HepG2 (cell line): ENCODE measurements around the gene FLAD1. TPM values are rescaled to one million over a fixed set of nuclear protein-coding genes. Genes with fewer than 3 reads are reported as not detected.

Source experiments
- BCL6 ChIP-seq: IDR thresholded peaks from 2 replicates; pipeline ENCODE4 v1.6.1; 2016; ENCODE audit warnings: missing genetic modification reagents, missing compliant biosample characterization
- CC2D1A ChIP-seq: sonication (generic); formaldehyde crosslinking; IDR thresholded peaks from 2 replicates; pipeline ENCODE4 v1.8.1; 2023; ENCODE audit warnings: mild to moderate bottlenecking, missing genetic modification reagents
- MYC ChIP-seq: sonication (generic); formaldehyde crosslinking; IDR thresholded peaks from 2 replicates; pipeline ENCODE4 v1.9.0; 2021; ENCODE audit warnings: missing genetic modification reagents, borderline replicate concordance
- SIN3B ChIP-seq: fragments of 150-350 bp; IDR thresholded peaks from 2 replicates; pipeline ENCODE4 v1.6.1; 2014; ENCODE audit warnings: low read length
- ZNF501 ChIP-seq: sonication (generic); formaldehyde crosslinking; IDR thresholded peaks from 2 replicates; pipeline ENCODE4 v1.5.1; 2020; ENCODE audit warnings: mild to moderate bottlenecking, moderate library complexity, missing genetic modification reagents
- ZNF776 ChIP-seq: sonication (generic); formaldehyde crosslinking; IDR thresholded peaks from 2 replicates; pipeline ENCODE4 v1.4.0; 2020; ENCODE audit warnings: mild to moderate bottlenecking, missing genetic modification reagents
- polyA plus RNA-seq, 8 experiments: library from polyadenylated mRNA; depleted of rRNA in 3 of 8; stranded (reverse) in 7 of 8; unstranded in 1 of 8; fragments of >200 nt; fragmentation: Illumina TruSeq in 4 of 8; extraction: Trizol in 4 of 8; gene quantifications; 2 replicates each; pipeline versions ENCODE4 v1.2.1 to v1.2.3, GENCODE V29; 2011 to 2016; ENCODE audit warnings: low read depth in 4 of 8, missing spikeins in 1 of 8, mixed read lengths in 1 of 8; ENCODE audit not compliant: insufficient read depth in 1 of 8
- total RNA-seq, 5 experiments: library from RNA; depleted of rRNA; stranded (reverse); fragments of >200 nt; fragmentation: Illumina TruSeq; extraction: Trizol; gene quantifications; 2 replicates each; pipeline ENCODE4 v1.2.3, GENCODE V29; 2016; ENCODE audit warnings: low read depth in 1 of 5
- TF ChIP-seq, protein P1 (sequence below): sonication (generic); formaldehyde crosslinking; IDR thresholded peaks from 2 replicates; pipeline ENCODE4 v1.5.0; 2020; ENCODE audit warnings: mild to moderate bottlenecking, missing genetic modification reagents, borderline replicate concordance
- TF ChIP-seq, protein P2 (sequence below), 2 experiments: fragments of 450-650 bp in 1 of 2; sonication (generic) in 1 of 2; formaldehyde crosslinking in 1 of 2; IDR thresholded peaks; 2 replicates each; pipeline versions ENCODE4 v1.6.1 to v1.8.0; 2016 to 2022; ENCODE audit warnings: antibody characterized with exemption in 1 of 2, mild to moderate bottlenecking in 1 of 2, missing genetic modification reagents in 1 of 2
- TF ChIP-seq, protein P3 (sequence below): sonication (generic); formaldehyde crosslinking; IDR thresholded peaks from 2 replicates; pipeline ENCODE4 v1.8.0; 2022; ENCODE audit warnings: missing genetic modification reagents, mild to moderate bottlenecking, borderline replicate concordance

The FLAD1 gene
- total and polyA plus RNA-seq, 2 of the 13 experiments (the other 11 are each of a cell fraction or from before 2014, with no cell fraction given): 25.9 to 32.8 TPM

DNA sequence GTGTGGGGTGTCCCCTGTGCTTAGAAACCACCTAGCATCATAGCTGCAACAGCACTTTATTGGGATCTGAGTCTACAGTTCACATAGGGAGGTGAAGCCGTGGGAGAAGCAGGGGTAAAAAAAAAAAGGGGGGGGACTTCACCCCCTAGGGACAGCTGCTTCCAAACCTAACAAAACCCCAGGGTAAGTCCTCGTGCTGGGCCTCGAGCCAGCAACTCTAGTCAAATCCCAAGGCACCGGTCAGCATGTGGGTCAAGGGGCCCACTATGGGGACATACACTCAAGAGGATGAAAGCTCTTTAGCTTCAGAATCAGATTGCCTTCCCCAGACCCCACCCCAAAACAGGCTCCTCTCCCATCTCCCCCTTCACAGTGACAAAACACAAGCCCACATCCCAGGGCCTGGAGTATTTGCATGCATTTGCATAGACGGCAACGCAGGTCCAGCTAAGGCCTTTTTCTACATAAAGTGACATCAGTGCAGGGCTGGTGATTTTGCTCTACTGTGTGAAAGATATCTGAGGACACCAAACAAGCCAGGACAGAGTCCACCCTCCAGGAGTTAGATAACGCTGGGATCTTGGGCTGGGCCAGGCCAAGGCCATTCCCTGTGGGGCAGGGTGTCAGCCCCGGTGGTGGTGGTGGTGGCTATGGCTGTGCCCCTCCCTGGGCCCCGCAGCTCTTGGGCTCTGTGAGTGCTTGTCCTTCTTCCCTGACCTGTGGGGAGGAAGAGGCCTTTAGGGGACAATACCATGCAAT is 38.6 kb upstream of the FLAD1 start (continued):
- TF ChIP-seq, protein P1, sequence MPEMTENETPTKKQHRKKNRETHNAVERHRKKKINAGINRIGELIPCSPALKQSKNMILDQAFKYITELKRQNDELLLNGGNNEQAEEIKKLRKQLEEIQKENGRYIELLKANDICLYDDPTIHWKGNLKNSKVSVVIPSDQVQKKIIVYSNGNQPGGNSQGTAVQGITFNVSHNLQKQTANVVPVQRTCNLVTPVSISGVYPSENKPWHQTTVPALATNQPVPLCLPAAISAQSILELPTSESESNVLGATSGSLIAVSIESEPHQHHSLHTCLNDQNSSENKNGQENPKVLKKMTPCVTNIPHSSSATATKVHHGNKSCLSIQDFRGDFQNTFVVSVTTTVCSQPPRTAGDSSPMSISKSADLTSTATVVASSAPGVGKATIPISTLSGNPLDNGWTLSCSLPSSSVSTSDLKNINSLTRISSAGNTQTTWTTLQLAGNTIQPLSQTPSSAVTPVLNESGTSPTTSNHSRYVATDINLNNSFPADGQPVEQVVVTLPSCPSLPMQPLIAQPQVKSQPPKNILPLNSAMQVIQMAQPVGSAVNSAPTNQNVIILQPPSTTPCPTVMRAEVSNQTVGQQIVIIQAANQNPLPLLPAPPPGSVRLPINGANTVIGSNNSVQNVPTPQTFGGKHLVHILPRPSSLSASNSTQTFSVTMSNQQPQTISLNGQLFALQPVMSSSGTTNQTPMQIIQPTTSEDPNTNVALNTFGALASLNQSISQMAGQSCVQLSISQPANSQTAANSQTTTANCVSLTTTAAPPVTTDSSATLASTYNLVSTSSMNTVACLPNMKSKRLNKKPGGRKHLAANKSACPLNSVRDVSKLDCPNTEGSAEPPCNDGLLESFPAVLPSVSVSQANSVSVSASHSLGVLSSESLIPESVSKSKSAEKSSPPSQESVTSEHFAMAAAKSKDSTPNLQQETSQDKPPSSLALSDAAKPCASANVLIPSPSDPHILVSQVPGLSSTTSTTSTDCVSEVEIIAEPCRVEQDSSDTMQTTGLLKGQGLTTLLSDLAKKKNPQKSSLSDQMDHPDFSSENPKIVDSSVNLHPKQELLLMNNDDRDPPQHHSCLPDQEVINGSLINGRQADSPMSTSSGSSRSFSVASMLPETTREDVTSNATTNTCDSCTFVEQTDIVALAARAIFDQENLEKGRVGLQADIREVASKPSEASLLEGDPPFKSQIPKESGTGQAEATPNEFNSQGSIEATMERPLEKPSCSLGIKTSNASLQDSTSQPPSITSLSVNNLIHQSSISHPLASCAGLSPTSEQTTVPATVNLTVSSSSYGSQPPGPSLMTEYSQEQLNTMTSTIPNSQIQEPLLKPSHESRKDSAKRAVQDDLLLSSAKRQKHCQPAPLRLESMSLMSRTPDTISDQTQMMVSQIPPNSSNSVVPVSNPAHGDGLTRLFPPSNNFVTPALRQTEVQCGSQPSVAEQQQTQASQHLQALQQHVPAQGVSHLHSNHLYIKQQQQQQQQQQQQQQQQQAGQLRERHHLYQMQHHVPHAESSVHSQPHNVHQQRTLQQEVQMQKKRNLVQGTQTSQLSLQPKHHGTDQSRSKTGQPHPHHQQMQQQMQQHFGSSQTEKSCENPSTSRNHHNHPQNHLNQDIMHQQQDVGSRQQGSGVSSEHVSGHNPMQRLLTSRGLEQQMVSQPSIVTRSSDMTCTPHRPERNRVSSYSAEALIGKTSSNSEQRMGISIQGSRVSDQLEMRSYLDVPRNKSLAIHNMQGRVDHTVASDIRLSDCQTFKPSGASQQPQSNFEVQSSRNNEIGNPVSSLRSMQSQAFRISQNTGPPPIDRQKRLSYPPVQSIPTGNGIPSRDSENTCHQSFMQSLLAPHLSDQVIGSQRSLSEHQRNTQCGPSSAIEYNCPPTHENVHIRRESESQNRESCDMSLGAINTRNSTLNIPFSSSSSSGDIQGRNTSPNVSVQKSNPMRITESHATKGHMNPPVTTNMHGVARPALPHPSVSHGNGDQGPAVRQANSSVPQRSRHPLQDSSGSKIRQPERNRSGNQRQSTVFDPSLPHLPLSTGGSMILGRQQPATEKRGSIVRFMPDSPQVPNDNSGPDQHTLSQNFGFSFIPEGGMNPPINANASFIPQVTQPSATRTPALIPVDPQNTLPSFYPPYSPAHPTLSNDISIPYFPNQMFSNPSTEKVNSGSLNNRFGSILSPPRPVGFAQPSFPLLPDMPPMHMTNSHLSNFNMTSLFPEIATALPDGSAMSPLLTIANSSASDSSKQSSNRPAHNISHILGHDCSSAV: no peak
- peak; percentile 70; the same call in 1 of the 2 replicates for TF ChIP-seq ZNF501 (CRISPR knock-in tag)
- no peak for TF ChIP-seq ZNF776 (CRISPR knock-in tag)
- TF ChIP-seq, protein P2, sequence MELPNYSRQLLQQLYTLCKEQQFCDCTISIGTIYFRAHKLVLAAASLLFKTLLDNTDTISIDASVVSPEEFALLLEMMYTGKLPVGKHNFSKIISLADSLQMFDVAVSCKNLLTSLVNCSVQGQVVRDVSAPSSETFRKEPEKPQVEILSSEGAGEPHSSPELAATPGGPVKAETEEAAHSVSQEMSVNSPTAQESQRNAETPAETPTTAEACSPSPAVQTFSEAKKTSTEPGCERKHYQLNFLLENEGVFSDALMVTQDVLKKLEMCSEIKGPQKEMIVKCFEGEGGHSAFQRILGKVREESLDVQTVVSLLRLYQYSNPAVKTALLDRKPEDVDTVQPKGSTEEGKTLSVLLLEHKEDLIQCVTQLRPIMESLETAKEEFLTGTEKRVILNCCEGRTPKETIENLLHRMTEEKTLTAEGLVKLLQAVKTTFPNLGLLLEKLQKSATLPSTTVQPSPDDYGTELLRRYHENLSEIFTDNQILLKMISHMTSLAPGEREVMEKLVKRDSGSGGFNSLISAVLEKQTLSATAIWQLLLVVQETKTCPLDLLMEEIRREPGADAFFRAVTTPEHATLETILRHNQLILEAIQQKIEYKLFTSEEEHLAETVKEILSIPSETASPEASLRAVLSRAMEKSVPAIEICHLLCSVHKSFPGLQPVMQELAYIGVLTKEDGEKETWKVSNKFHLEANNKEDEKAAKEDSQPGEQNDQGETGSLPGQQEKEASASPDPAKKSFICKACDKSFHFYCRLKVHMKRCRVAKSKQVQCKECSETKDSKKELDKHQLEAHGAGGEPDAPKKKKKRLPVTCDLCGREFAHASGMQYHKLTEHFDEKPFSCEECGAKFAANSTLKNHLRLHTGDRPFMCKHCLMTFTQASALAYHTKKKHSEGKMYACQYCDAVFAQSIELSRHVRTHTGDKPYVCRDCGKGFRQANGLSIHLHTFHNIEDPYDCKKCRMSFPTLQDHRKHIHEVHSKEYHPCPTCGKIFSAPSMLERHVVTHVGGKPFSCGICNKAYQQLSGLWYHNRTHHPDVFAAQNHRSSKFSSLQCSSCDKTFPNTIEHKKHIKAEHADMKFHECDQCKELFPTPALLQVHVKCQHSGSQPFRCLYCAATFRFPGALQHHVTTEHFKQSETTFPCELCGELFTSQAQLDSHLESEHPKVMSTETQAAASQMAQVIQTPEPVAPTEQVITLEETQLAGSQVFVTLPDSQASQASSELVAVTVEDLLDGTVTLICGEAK (IDR thresholded peaks at IDR 0.05): no peak
- TF ChIP-seq, protein P2 (CRISPR knock-in tag; IDR thresholded peaks at IDR 0.05): peak; percentile 18; the same call in 1 of the 2 replicates
- no peak for TF ChIP-seq SIN3B
- TF ChIP-seq MYC (CRISPR knock-in tag): peak; percentile 56; the same call in 1 of the 2 replicates
- TF ChIP-seq, protein P3, sequence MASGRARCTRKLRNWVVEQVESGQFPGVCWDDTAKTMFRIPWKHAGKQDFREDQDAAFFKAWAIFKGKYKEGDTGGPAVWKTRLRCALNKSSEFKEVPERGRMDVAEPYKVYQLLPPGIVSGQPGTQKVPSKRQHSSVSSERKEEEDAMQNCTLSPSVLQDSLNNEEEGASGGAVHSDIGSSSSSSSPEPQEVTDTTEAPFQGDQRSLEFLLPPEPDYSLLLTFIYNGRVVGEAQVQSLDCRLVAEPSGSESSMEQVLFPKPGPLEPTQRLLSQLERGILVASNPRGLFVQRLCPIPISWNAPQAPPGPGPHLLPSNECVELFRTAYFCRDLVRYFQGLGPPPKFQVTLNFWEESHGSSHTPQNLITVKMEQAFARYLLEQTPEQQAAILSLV (CRISPR knock-in tag): peak; percentile 69
- TF ChIP-seq CC2D1A (CRISPR knock-in tag): no peak
- peak; percentile 12; the same call in 1 of the 2 replicates for TF ChIP-seq BCL6
